Activated gamma-delta T cell treated with Interleukin-2 at 50 U/mL for 16 hours (primary cell): ENCODE data around the gene HOXB3.
"Not testable (repeated sequence)": the region's sequence is repeated elsewhere in the genome, so short reads cannot be mapped to it uniquely, and the experiment has no call there.

Experiments used
- DNase-seq: peaks from one replicate; pipeline ENCODE4 v3.0.0-alpha.2; 2020

The HOXB3 gene

GRCh38 chr17:48514477-48514876 is 75.6 kb downstream of the HOXB3 start:
- no peak for DNase-seq

DNA sequence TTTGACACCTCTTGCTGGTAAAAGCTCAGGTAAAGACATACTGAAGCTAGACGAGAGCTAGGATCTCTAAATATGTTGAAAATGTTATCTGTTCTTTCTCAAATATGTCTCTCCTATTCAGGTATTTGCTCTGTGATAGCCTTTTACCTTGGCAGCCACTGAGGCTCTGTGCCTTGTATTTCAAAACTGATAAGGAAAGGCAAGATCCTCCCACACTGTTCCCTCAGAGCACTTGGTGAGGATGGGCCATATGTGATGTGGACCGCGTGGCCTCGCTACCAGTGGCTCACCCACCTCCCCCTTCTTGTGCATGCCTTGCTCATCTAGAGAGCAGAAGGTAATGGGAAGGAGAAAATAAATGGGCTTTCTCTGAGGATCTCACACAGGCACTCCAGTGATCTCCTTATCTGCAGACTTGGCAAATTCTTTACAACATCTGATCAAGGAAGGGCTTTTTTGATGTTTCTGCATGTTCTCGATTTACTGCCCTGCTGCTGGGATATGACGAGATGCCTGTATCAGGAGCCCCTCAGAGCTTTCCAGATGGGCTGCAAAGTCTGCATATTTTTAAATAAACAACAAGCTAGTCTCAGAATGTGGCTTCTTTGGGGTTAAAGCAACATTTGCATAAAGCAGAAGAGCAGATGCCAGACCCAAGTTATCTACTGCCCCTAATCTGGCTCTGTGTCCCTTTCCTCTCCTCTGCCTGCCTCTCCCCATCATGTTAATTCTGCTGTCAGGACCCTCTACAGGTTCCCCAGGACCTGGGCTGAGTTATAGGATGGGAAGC is 76.2 kb downstream of the HOXB3 start:
- no peak for DNase-seq

- DNase-seq, result no peak
Observed at GRCh38 chr17:48513097-48513496, 76.9 kb downstream of the HOXB3 start.

DNA sequence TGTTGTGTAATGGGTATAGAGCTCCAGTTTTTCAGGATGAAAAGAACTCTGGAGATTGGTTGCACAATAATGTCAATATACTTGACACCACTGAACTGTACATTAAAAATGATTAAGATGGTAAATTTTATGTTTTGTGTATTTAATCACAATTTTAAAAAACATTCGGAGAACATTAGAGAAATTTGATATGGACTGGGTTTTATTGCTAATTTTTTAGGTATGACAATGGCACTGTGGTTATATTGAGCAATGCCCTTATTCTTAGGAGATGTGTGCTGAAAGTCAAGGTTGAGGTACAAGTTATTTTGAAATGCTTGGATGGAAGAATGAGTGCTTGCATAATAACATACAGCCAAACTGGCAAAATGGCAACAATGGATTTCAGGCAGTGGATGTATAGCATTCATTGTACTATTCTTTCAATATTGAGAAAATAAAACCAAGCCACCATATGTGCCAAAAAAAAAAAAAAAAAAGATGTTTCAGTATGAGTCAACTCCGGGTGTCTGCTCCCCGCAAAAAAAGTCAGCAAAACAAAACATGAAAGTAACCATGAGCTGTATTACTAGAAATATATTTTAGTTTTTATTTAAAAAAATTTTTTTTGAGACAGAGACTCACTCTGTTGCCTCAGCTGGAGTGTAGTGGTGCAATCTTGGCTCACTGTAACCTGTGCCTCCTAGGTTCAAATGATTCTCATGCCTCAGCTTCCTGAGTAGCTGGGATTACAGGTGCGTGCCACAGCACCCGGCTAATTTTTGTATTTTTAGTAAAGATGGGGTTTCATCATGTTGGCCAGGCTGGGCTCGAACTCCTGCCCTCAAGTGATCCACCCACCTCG is 79.1 kb downstream of the HOXB3 start:
- DNase-seq, result no peak

DNA sequence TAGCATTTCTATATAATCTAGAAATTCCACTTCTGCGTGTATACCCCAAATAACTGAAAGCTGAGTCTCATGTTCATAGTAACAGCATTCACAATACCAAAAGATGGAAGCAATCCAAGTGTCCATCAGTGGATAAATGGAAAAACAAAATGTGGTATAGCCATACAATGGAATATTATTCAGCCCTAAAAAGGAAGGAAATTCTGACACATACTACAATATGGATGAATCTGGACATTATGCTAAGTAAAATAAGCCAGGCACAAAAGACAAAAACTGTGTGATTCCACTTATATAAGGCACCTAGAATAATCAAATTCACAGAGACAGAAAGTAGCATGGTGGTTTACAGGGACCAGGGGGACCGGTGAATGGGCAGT is 79.7 kb downstream of the HOXB3 start:
- no peak for DNase-seq

DNA sequence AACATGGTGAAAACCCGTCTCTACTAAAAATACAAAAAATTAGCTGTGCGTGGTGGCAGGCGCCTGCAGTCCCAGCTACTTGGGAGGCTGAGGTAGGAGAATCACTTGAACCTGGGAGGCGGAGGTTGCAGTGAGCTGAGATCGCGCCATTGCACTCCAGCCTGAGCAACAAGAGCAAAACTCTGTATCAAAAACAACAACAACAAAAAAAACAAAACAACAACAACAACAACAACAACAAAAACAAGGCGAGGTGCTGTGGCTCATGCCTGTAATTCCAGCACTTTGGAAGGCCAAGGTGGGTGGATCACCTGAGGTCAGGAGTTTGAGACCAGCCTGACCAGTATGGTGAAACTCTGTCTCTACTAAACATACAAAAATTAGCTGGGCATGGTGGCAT is 80.3 kb downstream of the HOXB3 start:
- not testable (repeated sequence) for DNase-seq

DNA sequence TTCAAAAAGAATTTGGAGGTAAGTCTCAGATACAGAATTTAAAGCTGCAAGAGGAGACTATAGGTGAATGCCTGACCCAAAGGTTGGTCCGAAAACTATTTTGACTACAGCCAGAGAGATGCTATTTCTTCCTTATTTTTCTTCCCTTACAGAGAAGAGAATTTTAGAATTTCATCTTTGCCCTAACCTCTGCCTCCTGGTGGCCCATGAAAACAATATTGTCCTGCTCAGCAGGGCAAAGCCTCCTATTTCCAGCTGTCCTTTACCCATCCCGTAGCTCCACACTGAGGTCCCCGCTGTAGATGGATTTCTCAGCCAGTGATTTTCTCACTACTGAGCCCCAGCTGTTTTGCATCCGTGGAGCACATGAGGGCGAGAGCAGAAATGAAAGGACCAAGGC is 83.8 kb downstream of the HOXB3 start:
- DNase-seq, result no peak

- DNase-seq, result peak; percentile 42
Observed at GRCh38 chr17:48505788-48506187, 84.3 kb downstream of the HOXB3 start.

DNA sequence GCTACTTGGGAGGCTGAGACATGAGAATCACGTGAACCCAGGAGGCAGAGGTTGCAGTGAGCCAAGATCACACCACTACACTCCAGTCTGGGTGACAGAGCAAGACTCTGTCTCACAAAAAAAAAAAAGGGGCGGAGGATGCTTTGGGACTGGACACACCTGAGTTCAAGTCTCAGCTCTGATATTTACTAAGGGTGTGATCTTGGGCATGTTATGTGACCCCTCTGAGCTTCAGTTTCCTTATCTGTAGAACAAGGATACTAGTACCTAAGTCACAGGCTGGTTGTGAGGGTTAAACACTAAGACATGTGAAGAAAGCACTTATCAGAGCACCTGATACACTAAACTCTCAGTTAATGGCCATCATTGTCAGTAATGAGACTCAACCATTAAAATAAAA is 85.1 kb downstream of the HOXB3 start:
- no peak for DNase-seq

- DNase-seq, result no peak
Observed at GRCh38 chr17:48503747-48504146, 86.3 kb downstream of the HOXB3 start.

- no peak for DNase-seq
Observed at GRCh38 chr17:48502901-48503300, 87.1 kb downstream of the HOXB3 start.

DNA sequence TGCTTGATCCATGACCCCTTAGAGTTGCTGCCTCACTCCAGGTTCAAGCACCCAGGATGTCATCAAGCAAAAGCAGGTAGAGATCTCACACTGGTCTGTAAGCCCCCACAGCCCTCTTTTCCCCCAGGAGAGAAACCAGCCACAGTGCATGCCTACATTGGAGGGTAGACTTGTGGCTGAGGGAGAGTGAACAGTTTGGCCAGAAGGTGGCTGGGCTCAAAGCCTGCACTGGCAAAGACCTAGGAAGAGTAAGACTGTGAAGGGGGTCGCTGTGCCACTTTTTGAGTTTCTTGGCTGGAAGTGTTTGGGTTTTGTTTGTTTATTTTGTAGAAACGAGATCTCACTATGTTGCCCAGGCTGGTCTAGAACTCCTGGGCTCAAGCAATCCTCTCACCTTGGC is 87.7 kb downstream of the HOXB3 start:
- DNase-seq, result no peak

DNA sequence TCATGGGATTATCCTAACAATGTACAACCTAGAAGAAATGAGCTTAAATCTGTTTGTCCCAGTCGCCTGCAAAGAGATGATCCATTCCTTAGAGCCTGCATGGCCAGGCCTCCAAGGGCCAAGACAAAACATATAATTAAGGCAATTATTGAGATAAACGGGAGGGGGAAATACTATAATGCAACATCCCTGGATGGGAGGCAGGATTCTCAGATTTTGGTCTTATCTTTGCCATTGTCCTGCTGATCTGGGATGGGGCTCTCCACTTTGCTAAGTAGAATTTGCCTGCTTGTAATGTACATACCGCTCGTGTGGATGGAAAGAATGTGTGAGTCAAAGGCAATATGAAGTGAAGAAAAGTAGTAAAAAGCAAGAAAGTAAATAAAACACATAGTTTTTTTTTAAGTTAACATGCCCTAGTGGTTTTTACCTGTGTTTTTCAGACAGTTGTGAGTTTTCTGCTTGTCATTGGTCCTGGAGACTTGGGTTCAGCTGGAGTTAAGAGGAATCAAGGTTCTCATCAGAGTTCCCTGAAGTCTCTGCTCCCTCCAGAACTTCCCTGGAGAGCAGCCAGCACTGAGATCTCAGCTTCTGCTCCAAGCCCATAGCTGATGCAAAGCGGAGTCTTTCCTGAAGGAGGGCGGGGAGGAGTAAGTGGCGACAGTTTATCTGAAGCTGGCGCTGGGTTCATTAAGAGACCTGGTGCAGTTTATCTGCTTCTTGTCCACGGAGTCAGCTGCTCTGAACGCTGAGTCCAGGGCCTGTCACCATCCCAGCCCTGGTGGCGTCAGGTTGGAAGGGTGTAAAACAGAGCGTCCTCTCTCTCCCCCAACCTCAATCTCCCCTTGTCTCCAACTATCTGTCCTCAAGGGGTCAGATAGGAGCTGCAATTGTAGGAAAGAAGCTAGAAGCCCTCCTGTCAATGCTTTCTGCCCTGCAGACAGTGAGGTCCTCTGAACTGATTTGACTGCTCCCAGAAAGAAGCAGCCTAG is 89.3 kb downstream of the HOXB3 start:
- no peak for DNase-seq

- DNase-seq, result no peak
Observed at GRCh38 chr17:48499735-48500434, 90.2 kb downstream of the HOXB3 start.

DNA sequence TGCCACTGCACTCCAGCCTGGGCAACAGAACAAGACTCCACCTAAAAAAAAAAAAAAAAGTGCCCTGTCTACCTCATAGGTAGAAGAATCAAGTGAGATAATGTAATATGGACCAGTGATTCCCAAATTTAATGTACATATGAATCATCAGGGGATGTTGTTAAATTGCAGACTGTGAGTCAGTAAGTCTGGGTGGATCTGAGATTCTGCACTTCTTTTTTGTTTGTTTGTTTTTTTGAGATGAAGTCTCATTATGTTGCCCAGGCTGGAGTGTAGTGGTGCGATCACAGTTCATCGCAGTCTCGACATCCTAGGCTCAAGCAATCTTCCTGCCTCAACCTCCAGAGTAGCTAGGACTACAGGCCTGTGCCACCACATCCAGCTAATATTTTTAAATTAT is 90.8 kb downstream of the HOXB3 start:
- no peak for DNase-seq
